Astrocyte (in vitro differentiated cells and primary cell): Measurements from ENCODE around the gene USP20. TPM values are rescaled to one million over a fixed set of nuclear protein-coding genes. Genes with fewer than 3 reads are reported as not detected.

Experiments used
- DNase-seq: peaks from one replicate; pipeline ENCODE4 v3.0.0-alpha.2; 2010; ENCODE audit warnings: low read depth
- FAIRE-seq: peaks from 2 replicates; lab custom pipeline; 2011; peaks lifted over from hg19 to GRCh38; lab: Jason Lieb, UNC
- H2AFZ ChIP-seq: 2 replicates; pipeline ENCODE4 v1.6.0; 2012; ENCODE audit warnings: low read depth, low read length, inconsistent platforms
- H3K27ac ChIP-seq: 2 replicates; pipeline ENCODE4 v1.5.1; 2011; ENCODE audit warnings: low read depth, low read length, inconsistent platforms
- H3K27me3 ChIP-seq: 2 replicates; pipeline ENCODE4 v1.6.0; 2011; ENCODE audit warnings: low read length, inconsistent platforms; ENCODE audit not compliant: insufficient read depth
- H3K36me3 ChIP-seq: 2 replicates; pipeline ENCODE4 v1.5.1; 2011; ENCODE audit warnings: low read length, inconsistent platforms; ENCODE audit not compliant: insufficient read depth
- H3K4me1 ChIP-seq: 2 replicates; pipeline ENCODE4 v1.5.1; 2011; ENCODE audit warnings: low read length, inconsistent platforms; ENCODE audit not compliant: insufficient read depth
- H3K4me2 ChIP-seq: 2 replicates; pipeline ENCODE4 v1.6.0; 2012; ENCODE audit warnings: low read length, inconsistent platforms
- H3K4me3 ChIP-seq: 2 replicates; pipeline ENCODE4 v1.5.1; 2011; ENCODE audit warnings: low read depth, mild to moderate bottlenecking, low read length, inconsistent platforms; ENCODE audit not compliant: insufficient read depth
- H3K79me2 ChIP-seq: 2 replicates; pipeline ENCODE4 v1.6.0; 2012; ENCODE audit warnings: mild to moderate bottlenecking, low read length, inconsistent platforms; ENCODE audit not compliant: insufficient read depth
- H3K9ac ChIP-seq: 2 replicates; pipeline ENCODE4 v1.6.0; 2012; ENCODE audit warnings: mild to moderate bottlenecking, low read length, inconsistent platforms
- H3K9me3 ChIP-seq: 2 replicates; pipeline ENCODE4 v1.5.1; 2012; ENCODE audit warnings: low read depth, mild to moderate bottlenecking, low read length, inconsistent platforms; ENCODE audit not compliant: insufficient read depth
- H4K20me1 ChIP-seq: 2 replicates; pipeline ENCODE4 v1.6.0; 2012; ENCODE audit warnings: low read length, inconsistent platforms; ENCODE audit not compliant: insufficient read depth
- H3K27ac Mint-ChIP-seq: one replicate; pipeline ENCODE4 v1.8.0; 2021; ENCODE audit warnings: mild to moderate bottlenecking, mixed read lengths; ENCODE audit not compliant: unreplicated experiment
- H3K27me3 Mint-ChIP-seq: one replicate; pipeline ENCODE4 v1.8.0; 2021; ENCODE audit warnings: low read depth, mixed read lengths; ENCODE audit not compliant: unreplicated experiment
- H3K36me3 Mint-ChIP-seq: one replicate; pipeline ENCODE4 v1.8.0; 2021; ENCODE audit warnings: low read depth, mixed read lengths; ENCODE audit not compliant: unreplicated experiment
- H3K4me1 Mint-ChIP-seq: one replicate; pipeline ENCODE4 v1.8.0; 2021; ENCODE audit warnings: low read depth, mixed read lengths; ENCODE audit not compliant: unreplicated experiment
- H3K4me3 Mint-ChIP-seq: one replicate; pipeline ENCODE4 v1.8.0; 2021; ENCODE audit warnings: mild to moderate bottlenecking, moderate library complexity, mixed read lengths; ENCODE audit not compliant: unreplicated experiment
- H3K9me3 Mint-ChIP-seq: one replicate; pipeline ENCODE4 v1.8.0; 2021; ENCODE audit warnings: mild to moderate bottlenecking, mixed read lengths; ENCODE audit not compliant: unreplicated experiment
- EZH2 ChIP-seq: IDR thresholded peaks from 2 replicates; pipeline ENCODE4 v1.6.1; 2012; ENCODE audit warnings: mild to moderate bottlenecking, low read length, inconsistent platforms; ENCODE audit not compliant: insufficient read depth
- total RNA-seq: library from RNA; stranded (reverse); gene quantifications from 2 replicates; pipeline ENCODE4 v1.2.1, GENCODE V29; 2021
- TF ChIP-seq, protein P1 (sequence below): IDR thresholded peaks from 2 replicates; pipeline ENCODE4 v1.5.1; 2011; ENCODE audit warnings: low read depth, mild to moderate bottlenecking, inconsistent platforms, low read length, moderate library complexity; ENCODE audit not compliant: insufficient read depth

The USP20 gene
- total RNA-seq, 1 donor from 2014 or later: 24.1 TPM

DNA sequence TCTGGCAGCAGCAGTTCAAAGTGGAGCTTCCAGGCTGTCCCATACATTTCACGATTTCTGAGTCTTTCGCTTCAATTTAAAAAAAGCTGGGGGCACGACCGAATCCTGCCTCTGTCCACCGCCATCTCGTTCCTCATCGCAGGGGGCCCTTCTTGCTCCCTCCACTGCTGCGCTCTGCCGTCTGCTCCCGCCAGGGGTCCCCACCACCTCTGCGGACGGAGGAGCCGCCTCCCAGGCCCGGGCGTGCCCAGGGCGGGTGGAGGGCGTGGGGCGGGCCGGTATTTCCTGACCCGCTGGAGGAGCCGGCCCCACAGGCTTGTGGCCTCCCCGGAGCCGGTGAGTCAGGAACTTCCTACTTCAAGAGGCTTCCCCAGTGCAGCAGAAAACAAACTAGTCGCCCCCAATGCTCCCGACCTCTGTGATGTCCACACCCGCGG lies 50.4 kb downstream of the USP20 start:
- Mint-ChIP-seq H3K27me3 (no peaks in the 10 kb centered on the region), H3K4me3 (no peak overlapping the region), H3K27ac (peak overlapping the region; percentile 41), H3K9me3 (no peaks in the 10 kb centered on the region), H3K36me3 (peaks cover 9% of the 10 kb centered on the region), H3K4me1 (peaks cover 42% of the 10 kb centered on the region)
- Histone ChIP-seq H4K20me1 (peaks cover 5% of the 10 kb centered on the region), H3K36me3 (no peaks in the 10 kb centered on the region), H3K9ac (peak overlapping the region; percentile 51), H3K4me2 (peak overlapping the region; percentile 72), H2AFZ (peak overlapping the region; percentile 43), H3K79me2 (no peaks in the 10 kb centered on the region), H3K27ac (no peak overlapping the region), H3K9me3 (no peaks in the 10 kb centered on the region), H3K4me3 (no peak overlapping the region), H3K4me1 (peaks cover 42% of the 10 kb centered on the region), H3K27me3 (no peaks in the 10 kb centered on the region)
- DNase-seq (peak; percentile 84), FAIRE-seq (no peak)
- no peak for TF ChIP-seq EZH2
- TF ChIP-seq, protein P1, sequence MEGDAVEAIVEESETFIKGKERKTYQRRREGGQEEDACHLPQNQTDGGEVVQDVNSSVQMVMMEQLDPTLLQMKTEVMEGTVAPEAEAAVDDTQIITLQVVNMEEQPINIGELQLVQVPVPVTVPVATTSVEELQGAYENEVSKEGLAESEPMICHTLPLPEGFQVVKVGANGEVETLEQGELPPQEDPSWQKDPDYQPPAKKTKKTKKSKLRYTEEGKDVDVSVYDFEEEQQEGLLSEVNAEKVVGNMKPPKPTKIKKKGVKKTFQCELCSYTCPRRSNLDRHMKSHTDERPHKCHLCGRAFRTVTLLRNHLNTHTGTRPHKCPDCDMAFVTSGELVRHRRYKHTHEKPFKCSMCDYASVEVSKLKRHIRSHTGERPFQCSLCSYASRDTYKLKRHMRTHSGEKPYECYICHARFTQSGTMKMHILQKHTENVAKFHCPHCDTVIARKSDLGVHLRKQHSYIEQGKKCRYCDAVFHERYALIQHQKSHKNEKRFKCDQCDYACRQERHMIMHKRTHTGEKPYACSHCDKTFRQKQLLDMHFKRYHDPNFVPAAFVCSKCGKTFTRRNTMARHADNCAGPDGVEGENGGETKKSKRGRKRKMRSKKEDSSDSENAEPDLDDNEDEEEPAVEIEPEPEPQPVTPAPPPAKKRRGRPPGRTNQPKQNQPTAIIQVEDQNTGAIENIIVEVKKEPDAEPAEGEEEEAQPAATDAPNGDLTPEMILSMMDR: peak; percentile 63

DNA sequence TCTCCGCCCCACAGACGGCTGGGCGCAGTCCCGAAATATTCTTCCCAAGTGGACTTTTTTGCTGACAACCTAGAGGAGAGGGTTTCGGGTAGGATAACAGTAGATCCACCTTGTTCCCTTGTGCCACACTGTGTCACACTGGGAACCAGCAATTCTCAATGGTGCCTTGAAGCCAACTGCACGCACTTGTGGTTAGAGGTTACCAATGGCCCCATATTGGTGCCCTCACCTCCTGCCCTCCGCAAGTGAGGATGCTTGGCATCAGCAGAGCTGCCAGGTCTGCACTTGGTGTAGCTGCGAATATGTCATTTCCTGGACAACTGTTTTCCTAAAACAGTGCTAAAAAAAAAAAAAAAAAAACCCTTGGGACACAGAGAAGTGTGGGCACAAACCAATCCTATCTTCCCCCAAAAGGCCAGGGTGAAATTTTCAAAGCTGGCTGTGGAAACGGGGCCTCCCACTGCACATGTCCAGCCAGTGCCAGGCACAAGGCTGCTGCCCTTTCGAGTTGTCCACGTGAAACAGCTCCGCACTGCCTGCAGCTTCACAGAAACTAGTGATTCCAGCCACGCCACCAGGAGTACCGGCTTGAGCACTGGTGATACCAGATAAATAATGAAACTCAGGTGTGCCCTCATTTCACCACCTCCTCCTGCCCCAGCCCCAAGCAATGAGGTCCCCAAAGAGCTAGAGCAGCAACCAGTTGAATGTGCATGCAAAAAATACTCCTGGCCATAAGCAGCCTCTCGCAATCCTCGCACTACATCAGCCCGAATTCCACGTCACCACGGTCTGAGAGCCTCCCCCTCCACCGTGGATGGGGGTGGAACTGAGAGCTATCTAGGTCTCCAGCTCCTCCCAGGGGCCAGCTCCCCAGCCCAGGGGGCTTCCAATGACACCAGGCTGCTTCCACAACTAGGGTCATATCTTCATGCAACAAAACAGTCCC lies 51.2 kb downstream of the USP20 start:
- Histone ChIP-seq H2AFZ (no peak overlapping the region), H3K4me2 (peak overlapping the region; percentile 72), H3K27me3 (no peaks in the 10 kb centered on the region), H3K9me3 (no peaks in the 10 kb centered on the region), H3K27ac (no peak overlapping the region), H4K20me1 (no peaks in the 10 kb centered on the region), H3K36me3 (no peaks in the 10 kb centered on the region), H3K4me3 (no peak overlapping the region), H3K9ac (no peak overlapping the region), H3K79me2 (no peaks in the 10 kb centered on the region), H3K4me1 (peaks cover 39% of the 10 kb centered on the region)
- H3K4me1 Mint-ChIP-seq: peaks cover 42% of the 10 kb centered on the region
- TF ChIP-seq, protein P1: no peak
- TF ChIP-seq EZH2: no peak
- H3K4me3 Mint-ChIP-seq: peak overlapping the region; percentile 57
- H3K27ac Mint-ChIP-seq: peak overlapping the region; percentile 87
- H3K27me3 Mint-ChIP-seq: no peaks in the 10 kb centered on the region
- FAIRE-seq (no peak), DNase-seq (no peak)
- peaks cover 9% of the 10 kb centered on the region for H3K36me3 Mint-ChIP-seq
- H3K9me3 Mint-ChIP-seq: no peaks in the 10 kb centered on the region
